Measurements from ENCODE around the gene USPL1. TPM values are rescaled to one million over a fixed set of nuclear protein-coding genes. Genes with fewer than 3 reads are reported as not detected.

USPL1 gene
- total RNA-seq (10 to 100 TPM; 10.3 to 12.3 (median 10.5) TPM), polyA plus RNA-seq (5.7 TPM)
- long read RNA-seq, donor 1, partial matches to known transcripts: 0 of 4 reads
- long read RNA-seq, donor 1, other reads (novel, unspliced or antisense): 3 of 4 reads
- long read RNA-seq, donor 2, partial matches to known transcripts: 1 of 3 reads
- long read RNA-seq, donor 2, other reads (novel, unspliced or antisense): 1 of 3 reads
- long read RNA-seq, donor 3, transcript USPL1-201 (9 exons, 3,814 nt): major isoform, 6 of 28 reads
- long read RNA-seq, donor 3, partial matches to known transcripts: 11 of 28 reads
- long read RNA-seq, donor 3, other reads (novel, unspliced or antisense): 11 of 28 reads
- long read RNA-seq, donor 4, partial matches to known transcripts: 0 of 1 reads
- long read RNA-seq, donor 4, other reads (novel, unspliced or antisense): 1 of 1 reads

GRCh38 chr13:30617315-30618185 lies at the start of gene USPL1:
Gene USPL1 (plus strand): TSS chr13:30617920. CDS start chr13:30621141, 3,221 bp downstream.
- peak within 1 kb of the TSS; percentile 64 for H3K4me3 ChIP-seq (ENCODE audit: low read length)
- peak; percentile 98 for ATAC-seq
- no peaks in the 10 kb centered on the region for H3K9me3 ChIP-seq (ENCODE audit: control insufficient read depth, low read length)
- peak; percentile 99 for DNase-seq
- intact Hi-C loops (cut with DNase I): loop anchor here in 2 of 4 donors (10.0 kb wide), 1 partner anchor 153 kb away; the partner anchor contains the start of gene HMGB1 (in 2 of the 2)
- H3K4me1 ChIP-seq (ENCODE audit: control insufficient read depth, insufficient read depth, low read length): no peaks in the 10 kb centered on the region
- no peaks in the 10 kb centered on the region for H3K27me3 ChIP-seq (ENCODE audit: control insufficient read depth, insufficient read depth)
- WGBS: under 1% methylated on average over 78 of the region's 78 CpGs
- peak within 1 kb of the TSS; percentile 100 for H3K27ac ChIP-seq (ENCODE audit: low read length)

GRCh38 chr13:30569901-30570576 lies 47.7 kb upstream of the USPL1 start:
- Histone ChIP-seq H3K27ac (ENCODE audit: low read length) (no peak overlapping the region), H3K27me3 (ENCODE audit: control insufficient read depth, insufficient read depth) (no peaks in the 10 kb centered on the region), H3K4me3 (ENCODE audit: low read length) (no peak overlapping the region), H3K4me1 (ENCODE audit: control insufficient read depth, insufficient read depth, low read length) (no peaks in the 10 kb centered on the region), H3K9me3 (ENCODE audit: control insufficient read depth, low read length) (no peaks in the 10 kb centered on the region)
- WGBS: 67% methylated on average over 8 of the region's 8 CpGs
- intact Hi-C loops (cut with DNase I): no loop called here
- ATAC-seq (peak; percentile 83 to 88), DNase-seq (peak in 1 of 3 donors; percentile 39)

GRCh38 chr13:30570691-30571090 lies 47.0 kb upstream of the USPL1 start:
- ATAC-seq: no peak
- H3K9me3 ChIP-seq (ENCODE audit: control insufficient read depth, low read length): no peaks in the 10 kb centered on the region
- H3K4me3 ChIP-seq (ENCODE audit: low read length): no peak overlapping the region
- no peaks in the 10 kb centered on the region for H3K27me3 ChIP-seq (ENCODE audit: control insufficient read depth, insufficient read depth)
- intact Hi-C loops (cut with DNase I): no loop called here
- no peaks in the 10 kb centered on the region for H3K4me1 ChIP-seq (ENCODE audit: control insufficient read depth, insufficient read depth, low read length)
- DNase-seq: no peak
- H3K27ac ChIP-seq (ENCODE audit: low read length): no peak overlapping the region

- Histone ChIP-seq H3K4me1 (ENCODE audit: control insufficient read depth, insufficient read depth, low read length) (no peaks in the 10 kb centered on the region), H3K4me3 (ENCODE audit: low read length) (peak overlapping the region; percentile 87), H3K9me3 (ENCODE audit: control insufficient read depth, low read length) (no peaks in the 10 kb centered on the region), H3K27me3 (ENCODE audit: control insufficient read depth, insufficient read depth) (no peaks in the 10 kb centered on the region), H3K27ac (ENCODE audit: low read length) (no peak overlapping the region)
- ATAC-seq: peak; percentile 72 to 73
- DNase-seq: no peak
- intact Hi-C loops (cut with DNase I): no loop called here
- WGBS: 0% methylated on average over 1 of the region's 1 CpG
These were observed 44.9 kb upstream of the USPL1 start for GRCh38 chr13:30572859-30573275.

GRCh38 chr13:30576528-30576927 lies 41.2 kb upstream of the USPL1 start:
- peak; percentile 40 to 64 for ATAC-seq

GRCh38 chr13:30577401-30577852 lies 40.3 kb upstream of the USPL1 start:
- no peaks in the 10 kb centered on the region for H3K27me3 ChIP-seq (ENCODE audit: control insufficient read depth, insufficient read depth)
- H3K4me3 ChIP-seq (ENCODE audit: low read length): no peak overlapping the region
- WGBS: 67% methylated on average over 6 of the region's 6 CpGs
- DNase-seq (no peak), ATAC-seq (peak in 1 of 2 donors; percentile 54)
- no peak overlapping the region for H3K27ac ChIP-seq (ENCODE audit: low read length)
- no peaks in the 10 kb centered on the region for H3K9me3 ChIP-seq (ENCODE audit: control insufficient read depth, low read length)
- no peaks in the 10 kb centered on the region for H3K4me1 ChIP-seq (ENCODE audit: control insufficient read depth, insufficient read depth, low read length)
- intact Hi-C loops (cut with DNase I): no loop called here

More at GRCh38 chr13:30576528-30576927, 41.2 kb upstream of the USPL1 start:
- Histone ChIP-seq H3K27me3 (ENCODE audit: control insufficient read depth, insufficient read depth) (no peaks in the 10 kb centered on the region), H3K9me3 (ENCODE audit: control insufficient read depth, low read length) (no peaks in the 10 kb centered on the region), H3K4me1 (ENCODE audit: control insufficient read depth, insufficient read depth, low read length) (no peaks in the 10 kb centered on the region), H3K27ac (ENCODE audit: low read length) (no peak overlapping the region), H3K4me3 (ENCODE audit: low read length) (no peak overlapping the region)
- no peak for DNase-seq
- intact Hi-C loops (cut with DNase I): no loop called here
- WGBS: 27% methylated on average over 7 of the region's 7 CpGs

GRCh38 chr13:30580852-30581502 lies 36.7 kb upstream of the USPL1 start:
- DNase-seq (no peak), ATAC-seq (peak in 1 of 2 donors; percentile 61)
- WGBS: 80% methylated on average over 3 of the region's 3 CpGs
- H3K9me3 ChIP-seq (ENCODE audit: control insufficient read depth, low read length): no peaks in the 10 kb centered on the region
- intact Hi-C loops (cut with DNase I): no loop called here
- H3K27me3 ChIP-seq (ENCODE audit: control insufficient read depth, insufficient read depth): no peaks in the 10 kb centered on the region
- no peak overlapping the region for H3K27ac ChIP-seq (ENCODE audit: low read length)
- no peaks in the 10 kb centered on the region for H3K4me1 ChIP-seq (ENCODE audit: control insufficient read depth, insufficient read depth, low read length)
- no peak overlapping the region for H3K4me3 ChIP-seq (ENCODE audit: low read length)

GRCh38 chr13:30581582-30581981 lies 36.1 kb upstream of the USPL1 start:
- H3K4me3 ChIP-seq (ENCODE audit: low read length): no peak overlapping the region
- 28% methylated on average over 1 of the region's 1 CpG for WGBS
- no peak for DNase-seq
- no peaks in the 10 kb centered on the region for H3K9me3 ChIP-seq (ENCODE audit: control insufficient read depth, low read length)
- no peaks in the 10 kb centered on the region for H3K4me1 ChIP-seq (ENCODE audit: control insufficient read depth, insufficient read depth, low read length)
- H3K27ac ChIP-seq (ENCODE audit: low read length): no peak overlapping the region
- intact Hi-C loops (cut with DNase I): no loop called here
- ATAC-seq: no peak
- no peaks in the 10 kb centered on the region for H3K27me3 ChIP-seq (ENCODE audit: control insufficient read depth, insufficient read depth)

- no peaks in the 10 kb centered on the region for H3K9me3 ChIP-seq (ENCODE audit: control insufficient read depth, low read length)
- no peak for DNase-seq
- H3K4me1 ChIP-seq (ENCODE audit: control insufficient read depth, insufficient read depth, low read length): no peaks in the 10 kb centered on the region
- H3K4me3 ChIP-seq (ENCODE audit: low read length): no peak overlapping the region
- no peak overlapping the region for H3K27ac ChIP-seq (ENCODE audit: low read length)
- WGBS: 99% methylated on average over 1 of the region's 1 CpG
- no peaks in the 10 kb centered on the region for H3K27me3 ChIP-seq (ENCODE audit: control insufficient read depth, insufficient read depth)
- intact Hi-C loops (cut with DNase I): no loop called here
- ATAC-seq: no peak
These were observed 33.5 kb upstream of the USPL1 start for GRCh38 chr13:30584051-30584731.

GRCh38 chr13:30585748-30586262 lies 31.9 kb upstream of the USPL1 start:
- Histone ChIP-seq H3K27me3 (ENCODE audit: control insufficient read depth, insufficient read depth) (no peaks in the 10 kb centered on the region), H3K4me3 (ENCODE audit: low read length) (no peak overlapping the region), H3K27ac (ENCODE audit: low read length) (no peak overlapping the region), H3K9me3 (ENCODE audit: control insufficient read depth, low read length) (no peaks in the 10 kb centered on the region), H3K4me1 (ENCODE audit: control insufficient read depth, insufficient read depth, low read length) (no peaks in the 10 kb centered on the region)
- ATAC-seq: no peak
- WGBS: 43% methylated on average over 3 of the region's 3 CpGs
- intact Hi-C loops (cut with DNase I): no loop called here
- no peak for DNase-seq
